Measurements from ENCODE around the gene SMIM22. TPM values are rescaled to one million over a fixed set of nuclear protein-coding genes. Genes with fewer than 3 reads are reported as not detected.
A peak's percentile ranks its signal among the peaks of the same experiment; 100 is the strongest.

SMIM22 gene
- total RNA-seq, 3 donors from 2014 or later, result 49.0 to 58.7 TPM; not detected in 1

GRCh38 chr16:4803401-4803844 is 8.3 kb downstream of the SMIM22 start:
- peak overlapping the region in 2 of 3 donors; percentile 73 to 86 for H3K4me3 ChIP-seq
- TF ChIP-seq CTCF (IDR thresholded peaks at IDR 0.05) (no peak), POLR2A (IDR thresholded peaks at IDR 0.05) (no peak), POLR2AphosphoS5 (IDR thresholded peaks at IDR 0.05) (no peak)
- no peak for DNase-seq (ENCODE audit: low spot score in 2 of 2)
- no peaks in the 10 kb centered on the region for H3K9me3 ChIP-seq
- no peaks in the 10 kb centered on the region for H3K27me3 ChIP-seq
- intact Hi-C loops (cut with DNase I; ENCODE audit: low total_unique reads), result no loop called here
- no peaks in the 10 kb centered on the region for H3K36me3 ChIP-seq
- no peak overlapping the region for H3K27ac ChIP-seq
- peaks cover 0 to 6% of the 10 kb centered on the region in 2 donors for H3K4me1 ChIP-seq

GRCh38 chr16:4803898-4804762 is 9.0 kb downstream of the SMIM22 start:
- Histone ChIP-seq H3K36me3 (no peaks in the 10 kb centered on the region), H3K27me3 (no peaks in the 10 kb centered on the region), H3K27ac (no peak overlapping the region), H3K9me3 (no peaks in the 10 kb centered on the region), H3K4me3 (no peak overlapping the region), H3K4me1 (peaks cover 0 to 6% of the 10 kb centered on the region in 2 donors)
- intact Hi-C loops (cut with DNase I; ENCODE audit: low total_unique reads), result no loop called here
- TF ChIP-seq POLR2A (IDR thresholded peaks at IDR 0.05), result no peak
- TF ChIP-seq CTCF (IDR thresholded peaks at IDR 0.05), result no peak
- TF ChIP-seq POLR2AphosphoS5 (IDR thresholded peaks at IDR 0.05), result no peak
- DNase-seq (ENCODE audit: low spot score in 2 of 2), result no peak

- intact Hi-C loops (cut with DNase I; ENCODE audit: low total_unique reads), result no loop called here
- TF ChIP-seq CTCF (IDR thresholded peaks at IDR 0.05) (no peak), POLR2A (IDR thresholded peaks at IDR 0.05) (no peak), POLR2AphosphoS5 (IDR thresholded peaks at IDR 0.05) (no peak)
These were observed 10.1 kb downstream of the SMIM22 start for GRCh38 chr16:4805231-4805630.

GRCh38 chr16:4806280-4806679 is 11.1 kb downstream of the SMIM22 start:
- no peak for DNase-seq (ENCODE audit: low spot score in 2 of 2)
- Histone ChIP-seq H3K4me1 (peaks cover 0 to 3% of the 10 kb centered on the region in 2 donors), H3K4me3 (no peak overlapping the region), H3K27ac (no peak overlapping the region), H3K27me3 (no peaks in the 10 kb centered on the region), H3K36me3 (no peaks in the 10 kb centered on the region), H3K9me3 (no peaks in the 10 kb centered on the region)
- intact Hi-C loops (cut with DNase I; ENCODE audit: low total_unique reads), result no loop called here
- no peak for TF ChIP-seq POLR2AphosphoS5 (IDR thresholded peaks at IDR 0.05)
- no peak for TF ChIP-seq CTCF (IDR thresholded peaks at IDR 0.05)
- no peak for TF ChIP-seq POLR2A (IDR thresholded peaks at IDR 0.05)

More at GRCh38 chr16:4805231-4805630, 10.1 kb downstream of the SMIM22 start:
- Histone ChIP-seq H3K9me3 (no peaks in the 10 kb centered on the region), H3K27me3 (no peaks in the 10 kb centered on the region), H3K4me3 (no peak overlapping the region), H3K4me1 (peaks cover 0 to 6% of the 10 kb centered on the region in 2 donors), H3K36me3 (no peaks in the 10 kb centered on the region), H3K27ac (no peak overlapping the region)
- DNase-seq (ENCODE audit: low spot score in 2 of 2), result no peak

GRCh38 chr16:4811242-4811641 is 16.1 kb downstream of the SMIM22 start:
- no peaks in the 10 kb centered on the region for H3K9me3 ChIP-seq
- H3K36me3 ChIP-seq, result peaks cover 14% of the 10 kb centered on the region
- DNase-seq (ENCODE audit: low spot score in 2 of 2), result no peak
- no peaks in the 10 kb centered on the region for H3K4me1 ChIP-seq
- intact Hi-C loops (cut with DNase I; ENCODE audit: low total_unique reads), result no loop called here
- H3K4me3 ChIP-seq, result no peak overlapping the region
- TF ChIP-seq POLR2AphosphoS5 (IDR thresholded peaks at IDR 0.05), result no peak
- no peak for TF ChIP-seq POLR2A (IDR thresholded peaks at IDR 0.05)
- TF ChIP-seq CTCF (IDR thresholded peaks at IDR 0.05), result no peak
- no peaks in the 10 kb centered on the region for H3K27me3 ChIP-seq
- H3K27ac ChIP-seq, result no peak overlapping the region
